H1 (cell line): ENCODE data around the gene KLF14. TPM values are rescaled to one million over a fixed set of nuclear protein-coding genes. Genes with fewer than 3 reads are reported as not detected.

Experiments used
- ATF3 ChIP-seq: IDR thresholded peaks from 2 replicates; pipeline ENCODE4 v1.6.1; 2011; ENCODE audit warnings: low read depth, mild to moderate bottlenecking, low read length; ENCODE audit not compliant: insufficient read depth
- CBX5 ChIP-seq: fragments of 300-800, 300-1000 bp; sonication (generic); IDR thresholded peaks from 2 replicates; pipeline ENCODE4 v1.7.1; 2016; ENCODE audit warnings: antibody characterized with exemption, low read length, low read depth
- CHD7 ChIP-seq: fragments of 300-600 bp; sonication (generic); IDR thresholded peaks from 2 replicates; pipeline ENCODE4 v1.7.1; 2012; ENCODE audit warnings: low read length, moderate library complexity, mild to moderate bottlenecking, inconsistent platforms; ENCODE audit not compliant: insufficient replicate concordance
- CREB1 ChIP-seq: IDR thresholded peaks from 2 replicates; pipeline ENCODE4 v1.6.1; 2012; ENCODE audit warnings: inconsistent platforms
- EP300 ChIP-seq, 2 experiments: IDR thresholded peaks; 1 replicate in 1 of 2; 2 replicates in 1 of 2; pipeline ENCODE4 v1.6.1; 2011 to 2012; ENCODE audit warnings: low read depth in 2 of 2, low read length in 2 of 2, mild to moderate bottlenecking in 2 of 2, borderline replicate concordance in 1 of 2, inconsistent platforms in 1 of 2, moderate library complexity in 1 of 2
- EZH2 ChIP-seq: fragments of 200-600 bp; sonication (generic); IDR thresholded peaks from 2 replicates; pipeline ENCODE4 v1.7.1; 2012; ENCODE audit warnings: low read depth, mild to moderate bottlenecking, moderate library complexity, low read length, inconsistent platforms; ENCODE audit not compliant: severe bottlenecking
- RAD21 ChIP-seq, 2 experiments: IDR thresholded peaks in 1 of 2; conservative IDR thresholded peaks in 1 of 2; 2 replicates each; pipeline ENCODE4 v1.6.1; 2011; ENCODE audit warnings: low read depth in 2 of 2, low read length in 2 of 2, improper control_type of control experiment in 1 of 2, inconsistent platforms in 1 of 2, mild to moderate bottlenecking in 1 of 2, moderate library complexity in 1 of 2
- RFX5 ChIP-seq: IDR thresholded peaks from 2 replicates; pipeline ENCODE4 v1.6.1; 2011; ENCODE audit warnings: low read depth, low read length, improper control_type of control experiment, borderline replicate concordance
- polyA plus RNA-seq, 7 experiments: library from polyadenylated mRNA; depleted of rRNA in 3 of 7; stranded (reverse) in 5 of 7; unstranded in 2 of 7; fragments of >200 nt in 5 of 7; fragments of 200-250 nt in 2 of 7; gene quantifications; 1 replicate in 5 of 7; 2 replicates in 1 of 7; 4 replicates in 1 of 7; pipeline versions ENCODE4 v1.2.1 to v1.2.3, GENCODE V29; 2011 to 2013; ENCODE audit warnings: missing spikeins in 2 of 7, mixed read lengths in 2 of 7
- total RNA-seq: library from RNA; stranded (reverse); fragmentation: NEBNext Ultra II Directional; extraction: Animal tissue kit (Norgen Biotek cat#: 25700); gene quantifications from 2 replicates; pipeline ENCODE4 v1.2.1, GENCODE V29; 2021

KLF14 gene
- total and polyA plus RNA-seq, 2 of the 8 experiments (the other 6 are each of a cell fraction or from before 2014, with no cell fraction given) = 0.02 TPM; not detected in 1

- TF ChIP-seq CHD7 = no peak
- no peak for TF ChIP-seq RFX5
- no peak for TF ChIP-seq RAD21 (IDR thresholded peaks at IDR 0.05 in 1 of 2, conservative IDR thresholded peaks at IDR 0.05 in 1 of 2; ENCODE audit: low read depth in 2 of 2, low read length in 2 of 2)
- no peak for TF ChIP-seq EP300 (IDR thresholded peaks at IDR 0.05; ENCODE audit: borderline replicate concordance in 1 of 2, low read depth in 2 of 2, low read length in 2 of 2)
- TF ChIP-seq CBX5 = no peak
- TF ChIP-seq CREB1 = no peak
- no peak for TF ChIP-seq EZH2
- TF ChIP-seq ATF3 = no peak
These were observed 18.4 kb upstream of the KLF14 start (continued) for GRCh38 chr7:130752424-130752823.
